ENCODE results near the gene RSAD1. TPM values are rescaled to one million over a fixed set of nuclear protein-coding genes. Genes with fewer than 3 reads are reported as not detected.
A peak's percentile ranks its signal among the peaks of the same experiment; 100 is the strongest.

The RSAD1 gene
- total RNA-seq, 4 donors from 2014 or later = 30.2 to 50.1 (median 34.7) TPM

DNA sequence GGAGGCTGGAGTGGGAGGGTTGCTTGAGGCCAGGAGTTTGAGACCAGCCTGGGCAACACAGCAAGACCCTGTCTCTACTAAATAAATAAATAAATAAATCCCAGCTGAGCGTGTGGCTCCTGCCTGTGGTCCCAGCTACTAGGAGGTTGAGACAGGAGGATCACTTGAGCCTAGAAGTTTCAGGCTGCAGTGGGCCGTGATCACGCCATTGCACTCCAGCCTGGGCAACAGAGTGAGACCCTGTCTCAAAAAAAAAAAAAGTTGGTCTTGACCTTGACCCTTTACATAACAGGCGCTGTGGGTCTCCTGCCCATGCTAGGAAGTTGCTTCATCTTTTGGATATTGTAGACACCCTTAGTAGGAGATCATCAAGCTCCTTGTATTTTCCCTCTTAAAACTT lies 41.3 kb upstream of the RSAD1 start:
- intact Hi-C loops (cut with DNase I) = no loop called here
- H3K27ac ChIP-seq = no peak overlapping the region
- 95 to 99% methylated on average over 4 of the region's 4 CpGs for WGBS, 2 donors
- no peaks in the 10 kb centered on the region for H3K36me3 ChIP-seq
- H3K4me1 ChIP-seq = peaks cover 33 to 39% of the 10 kb centered on the region in 2 donors
- TF ChIP-seq, protein P1, sequence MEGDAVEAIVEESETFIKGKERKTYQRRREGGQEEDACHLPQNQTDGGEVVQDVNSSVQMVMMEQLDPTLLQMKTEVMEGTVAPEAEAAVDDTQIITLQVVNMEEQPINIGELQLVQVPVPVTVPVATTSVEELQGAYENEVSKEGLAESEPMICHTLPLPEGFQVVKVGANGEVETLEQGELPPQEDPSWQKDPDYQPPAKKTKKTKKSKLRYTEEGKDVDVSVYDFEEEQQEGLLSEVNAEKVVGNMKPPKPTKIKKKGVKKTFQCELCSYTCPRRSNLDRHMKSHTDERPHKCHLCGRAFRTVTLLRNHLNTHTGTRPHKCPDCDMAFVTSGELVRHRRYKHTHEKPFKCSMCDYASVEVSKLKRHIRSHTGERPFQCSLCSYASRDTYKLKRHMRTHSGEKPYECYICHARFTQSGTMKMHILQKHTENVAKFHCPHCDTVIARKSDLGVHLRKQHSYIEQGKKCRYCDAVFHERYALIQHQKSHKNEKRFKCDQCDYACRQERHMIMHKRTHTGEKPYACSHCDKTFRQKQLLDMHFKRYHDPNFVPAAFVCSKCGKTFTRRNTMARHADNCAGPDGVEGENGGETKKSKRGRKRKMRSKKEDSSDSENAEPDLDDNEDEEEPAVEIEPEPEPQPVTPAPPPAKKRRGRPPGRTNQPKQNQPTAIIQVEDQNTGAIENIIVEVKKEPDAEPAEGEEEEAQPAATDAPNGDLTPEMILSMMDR (IDR thresholded peaks at IDR 0.05) = no peak
- TF ChIP-seq POLR2A (IDR thresholded peaks at IDR 0.05) = no peak
- H3K4me3 ChIP-seq (replicated peaks in 1 of 3) = no peak overlapping the region
- no peaks in the 10 kb centered on the region for H3K27me3 ChIP-seq
- DNase-seq = no peak
- no peaks in the 10 kb centered on the region for H3K9me3 ChIP-seq

DNA sequence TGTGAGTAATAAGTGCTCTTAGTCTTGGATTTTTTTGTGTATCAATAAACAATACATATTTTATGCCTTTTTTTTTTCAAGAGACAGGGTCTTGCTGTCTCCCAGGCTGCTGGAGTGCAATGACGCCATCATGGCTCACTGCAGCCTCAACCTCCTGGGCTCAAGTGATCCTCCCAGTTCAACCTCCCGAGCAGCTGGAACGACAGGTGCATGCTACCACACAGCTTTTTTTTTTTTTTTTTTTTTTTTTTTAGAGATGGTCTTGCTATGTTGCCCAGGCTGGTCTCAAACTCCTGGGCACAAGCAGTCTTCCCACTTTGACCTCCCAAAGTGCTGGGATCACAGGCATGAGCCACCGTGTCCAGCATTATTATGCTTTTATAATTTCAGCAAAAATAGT lies 39.7 kb upstream of the RSAD1 start:
- H3K4me1 ChIP-seq = peaks cover 45 to 51% of the 10 kb centered on the region in 2 donors
- WGBS, 2 donors = 85 to 88% methylated on average over 4 of the region's 4 CpGs
- H3K27me3 ChIP-seq = no peaks in the 10 kb centered on the region
- intact Hi-C loops (cut with DNase I) = no loop called here
- H3K4me3 ChIP-seq (replicated peaks in 1 of 3) = no peak overlapping the region
- H3K36me3 ChIP-seq = no peaks in the 10 kb centered on the region
- H3K9me3 ChIP-seq = no peaks in the 10 kb centered on the region
- TF ChIP-seq, protein P1 (IDR thresholded peaks at IDR 0.05) = no peak
- no peak for TF ChIP-seq POLR2A (IDR thresholded peaks at IDR 0.05)
- no peak for DNase-seq
- H3K27ac ChIP-seq = peak overlapping the region in 2 of 3 donors; percentile 80 to 89

DNA sequence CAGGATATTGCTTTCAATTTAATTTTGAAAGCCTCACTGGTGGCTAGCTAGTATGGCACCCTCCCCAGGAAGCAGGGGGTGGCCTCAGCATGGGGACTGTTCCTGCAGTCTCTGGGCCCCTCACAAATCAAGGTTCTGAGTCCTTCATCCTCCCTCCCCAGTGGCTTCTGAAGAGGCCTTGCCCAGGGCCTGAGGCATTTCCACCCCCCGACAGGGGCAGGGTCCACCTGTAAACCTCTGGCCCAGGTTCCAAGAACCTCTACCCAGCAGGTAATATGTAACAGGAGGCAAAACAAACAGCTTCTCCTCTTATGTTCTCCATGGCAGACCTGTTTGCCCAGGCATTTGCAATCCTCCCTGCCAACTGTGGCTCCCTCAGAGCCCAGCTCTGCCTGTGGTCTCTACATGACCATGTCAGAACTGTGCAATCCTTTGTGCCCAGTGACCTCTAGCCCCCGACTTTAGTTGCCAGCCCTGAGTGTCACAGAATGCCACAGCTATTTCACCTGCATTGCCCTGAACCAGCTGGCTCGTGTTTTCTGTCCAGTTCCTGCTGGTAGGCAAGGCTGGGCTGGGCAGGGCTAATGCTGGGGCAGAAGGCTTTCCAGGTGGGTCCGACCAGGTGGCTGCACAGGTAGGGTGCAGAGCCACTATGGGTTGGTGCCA lies 38.4 kb upstream of the RSAD1 start:
- intact Hi-C loops (cut with DNase I) = no loop called here
- DNase-seq = peak; percentile 85 to 86
- no peak overlapping the region for H3K4me3 ChIP-seq (replicated peaks in 1 of 3)
- 25 to 51% methylated on average over 3 to 4 of the region's 4 CpGs for WGBS, 2 donors
- no peaks in the 10 kb centered on the region for H3K36me3 ChIP-seq
- H3K9me3 ChIP-seq = no peaks in the 10 kb centered on the region
- H3K27me3 ChIP-seq = no peaks in the 10 kb centered on the region
- TF ChIP-seq, protein P1 (IDR thresholded peaks at IDR 0.05) = peak in 1 of 6 experiments; percentile 15
- peak in 1 of 2 donors; percentile 33 for TF ChIP-seq POLR2A (IDR thresholded peaks at IDR 0.05)
- peak overlapping the region; percentile 80 to 89 (median 89) for H3K27ac ChIP-seq
- peaks cover 49 to 55% of the 10 kb centered on the region in 2 donors for H3K4me1 ChIP-seq

DNA sequence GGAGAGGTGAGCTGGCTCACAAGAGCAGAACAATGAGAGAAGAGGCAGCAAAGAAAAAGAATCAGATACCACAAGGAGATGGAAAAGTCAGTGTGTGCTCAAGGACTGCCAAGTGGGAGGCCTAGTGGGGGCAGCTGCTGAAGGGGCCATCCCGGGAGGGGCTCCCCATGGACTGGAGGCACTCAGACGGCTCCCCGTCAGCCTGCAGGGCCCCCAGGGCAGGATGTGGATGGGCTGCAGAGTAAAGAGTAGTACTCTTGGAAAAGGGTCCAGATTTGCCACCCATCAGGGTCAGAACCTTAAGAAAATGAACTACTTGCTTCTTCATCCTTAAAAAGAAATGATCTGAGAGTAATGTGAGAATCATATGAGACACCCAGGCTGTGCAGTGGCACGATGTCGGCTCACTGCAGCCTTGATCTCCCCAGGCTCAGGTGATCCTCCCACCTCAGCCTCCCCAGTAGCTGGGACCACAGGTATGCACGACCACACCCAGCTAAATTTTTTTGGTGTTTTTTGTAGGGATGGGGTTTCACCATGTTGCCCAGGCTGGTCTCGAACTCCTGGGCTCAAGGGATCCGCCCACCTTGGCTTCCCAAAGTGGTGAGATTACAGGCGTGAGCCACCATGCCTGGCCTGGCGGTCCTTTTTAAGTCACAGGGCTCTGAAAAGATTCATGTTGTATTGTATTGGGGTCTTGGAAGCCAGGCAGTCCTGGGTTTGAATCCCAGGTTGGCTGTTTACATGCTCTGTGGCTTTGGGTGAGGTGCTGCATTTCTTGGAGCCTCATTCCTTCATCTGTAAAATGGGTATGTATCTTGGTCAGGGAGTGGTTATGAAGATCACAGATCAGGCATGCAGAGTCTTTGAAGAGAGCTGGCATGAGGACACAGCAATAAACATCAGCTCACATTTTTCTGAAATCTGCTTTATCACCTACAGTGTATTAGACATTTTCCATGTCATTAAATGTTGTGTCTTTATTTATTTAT lies 37.5 kb upstream of the RSAD1 start:
- WGBS, 2 donors = 60 to 70% methylated on average over 10 of the region's 10 CpGs
- H3K27me3 ChIP-seq = no peaks in the 10 kb centered on the region
- DNase-seq = no peak
- peak overlapping the region; percentile 80 to 89 (median 89) for H3K27ac ChIP-seq
- no peaks in the 10 kb centered on the region for H3K36me3 ChIP-seq
- intact Hi-C loops (cut with DNase I) = no loop called here
- TF ChIP-seq, protein P1 (IDR thresholded peaks at IDR 0.05) = no peak
- no peak for TF ChIP-seq POLR2A (IDR thresholded peaks at IDR 0.05)
- peaks cover 49 to 55% of the 10 kb centered on the region in 2 donors for H3K4me1 ChIP-seq
- H3K4me3 ChIP-seq (replicated peaks in 1 of 3) = no peak overlapping the region
- no peaks in the 10 kb centered on the region for H3K9me3 ChIP-seq

All from thyroid gland (tissue), 4 donors.